Coronary artery (tissue), 2 donors: Measurements from ENCODE around the gene TRPT1.
A peak's percentile ranks its signal among the peaks of the same experiment; 100 is the strongest.

ENCODE experiments used
- DNase-seq: peaks from one replicate; pipeline ENCODE4 v3.0.0-alpha.2; 2017; ENCODE audit warnings: low spot score
- H3K27ac ChIP-seq, 2 donors: fragments of 200-600 bp; sonication (generic); one replicate each; pipeline ENCODE4 v1.5.1; 2016 to 2019
- H3K4me3 ChIP-seq: fragments of 200-600 bp; sonication (generic); 2 replicates; pipeline ENCODE4 v1.5.1; 2016; ENCODE audit warnings: mild to moderate bottlenecking, moderate library complexity
- CTCF ChIP-seq: fragments of 200-600 bp; sonication (generic); IDR thresholded peaks from one replicate; pipeline ENCODE4 v1.5.1; 2019; ENCODE audit warnings: antibody characterized with exemption

Gene TRPT1

GRCh38 chr11:64180891-64181290 is 45.1 kb downstream of the TRPT1 start:
- Histone ChIP-seq H3K27ac (peak overlapping the region; percentile 77 to 85), H3K4me3 (no peak overlapping the region)
- TF ChIP-seq CTCF: no peak
- DNase-seq: no peak

GRCh38 chr11:64178951-64179639 is 46.9 kb downstream of the TRPT1 start:
- H3K4me3 ChIP-seq: no peak overlapping the region
- no peak overlapping the region for H3K27ac ChIP-seq
- DNase-seq: no peak
- TF ChIP-seq CTCF: no peak

- TF ChIP-seq CTCF: no peak
- DNase-seq: no peak
- Histone ChIP-seq H3K4me3 (no peak overlapping the region), H3K27ac (no peak overlapping the region)
These were observed 47.8 kb downstream of the TRPT1 start for GRCh38 chr11:64178203-64178602.

- no peak for TF ChIP-seq CTCF
- Histone ChIP-seq H3K27ac (no peak overlapping the region), H3K4me3 (no peak overlapping the region)
- no peak for DNase-seq
These were observed 49.2 kb downstream of the TRPT1 start for GRCh38 chr11:64176751-64177150.
